GM23338 (cell line): ENCODE measurements around the gene HOXB6.
A peak's percentile ranks its signal among the peaks of the same experiment; 100 is the strongest.

Experiments used
- CREB1 ChIP-seq: fragments of 250-450 bp; sonication (Bioruptor Pico); IDR thresholded peaks from 2 replicates; pipeline ENCODE4 v1.5.0; 2020; ENCODE audit warnings: low read depth, mild to moderate bottlenecking, moderate library complexity
- CTCF ChIP-seq, 2 experiments: fragments of 200-600 bp in 1 of 2; sonication (generic) in 1 of 2; conservative IDR thresholded peaks; 2 replicates each; pipeline versions ENCODE4 v1.5.1 to v1.6.1; 2016 to 2017; ENCODE audit warnings: antibody characterized with exemption in 2 of 2, low read depth in 2 of 2, mild to moderate bottlenecking in 2 of 2, moderate library complexity in 1 of 2
- ETS1 ChIP-seq: IDR thresholded peaks from 2 replicates; pipeline ENCODE4 v1.6.1; 2016; ENCODE audit warnings: antibody characterized with exemption
- EZH2 ChIP-seq: fragments of 200-600 bp; sonication (generic); IDR thresholded peaks from one replicate; pipeline ENCODE4 v1.8.0; 2017; ENCODE audit warnings: antibody characterized with exemption, mild to moderate bottlenecking, low read depth; ENCODE audit not compliant: unreplicated experiment
- EZH2phosphoT487 ChIP-seq: fragments of 200-600 bp; sonication (generic); IDR thresholded peaks from one replicate; pipeline ENCODE4 v1.8.1; 2018; ENCODE audit warnings: antibody characterized with exemption; ENCODE audit not compliant: unreplicated experiment
- JUNB ChIP-seq: IDR thresholded peaks from one replicate; pipeline ENCODE4 v1.6.1; 2016; ENCODE audit warnings: antibody characterized with exemption; ENCODE audit not compliant: unreplicated experiment
- POLR2AphosphoS5 ChIP-seq: IDR thresholded peaks from 2 replicates; pipeline ENCODE4 v1.6.1; 2016; ENCODE audit warnings: antibody characterized with exemption, low read depth

- no peak for TF ChIP-seq CTCF (conservative IDR thresholded peaks at IDR 0.05; ENCODE audit: low read depth in 2 of 2)
- no peak for TF ChIP-seq POLR2AphosphoS5
- TF ChIP-seq CREB1: no peak
- peak; percentile 77 for TF ChIP-seq EZH2
- no peak for TF ChIP-seq EZH2phosphoT487
- TF ChIP-seq ETS1: no peak
- TF ChIP-seq JUNB: no peak
Observed at GRCh38 chr17:48563385-48563838, 41.4 kb downstream of the HOXB6 start.
